ENCODE data around the gene VPS51. TPM values are rescaled to one million over a fixed set of nuclear protein-coding genes. Genes with fewer than 3 reads are reported as not detected.
A peak's percentile ranks its signal among the peaks of the same experiment; 100 is the strongest.

VPS51 gene
- total and polyA plus RNA-seq, 2 experiments from 2014 or later, result 45.3 to 450 TPM

- no peak for ATAC-seq
- H3K27me3 Mint-ChIP-seq (ENCODE audit: insufficient read depth, low read depth, poor library complexity), result peaks cover 5% of the 10 kb centered on the region
- Histone ChIP-seq H3K27ac (ENCODE audit: low read depth) (peak overlapping the region; percentile 74; the same call in 1 of the 2 replicates), H3K4me1 (ENCODE audit: insufficient read depth) (peaks cover 8% of the 10 kb centered on the region; the same call in 1 of the 2 replicates), H3K4me3 (no peak overlapping the region), H2AFZ (no peak overlapping the region), H3K9me2 (ENCODE audit: insufficient read depth) (no peaks in the 10 kb centered on the region), H3F3A (replicated peaks; ENCODE audit: low read depth) (peaks cover 29% of the 10 kb centered on the region; the same call in 1 of the 2 replicates), H3K79me2 (replicated peaks; ENCODE audit: insufficient read depth) (peaks cover 57% of the 10 kb centered on the region), H3K27me3 (ENCODE audit: insufficient read depth) (no peaks in the 10 kb centered on the region), H3K36me3 (ENCODE audit: insufficient read depth) (peaks cover 16% of the 10 kb centered on the region), H4K20me1 (replicated peaks; ENCODE audit: insufficient read depth) (peaks cover 45% of the 10 kb centered on the region), H3K4me2 (no peak overlapping the region)
- H3K27ac Mint-ChIP-seq, result no peak overlapping the region
- peaks cover 69% of the 10 kb centered on the region for H3K36me3 Mint-ChIP-seq (ENCODE audit: low read depth)
- DNase-seq (ENCODE audit: low spot score), result no peak
- no peaks in the 10 kb centered on the region; the same call in 2 of the 3 replicates for H3K9me3 Mint-ChIP-seq
- peaks cover 24% of the 10 kb centered on the region for H3K4me1 Mint-ChIP-seq
- no peak overlapping the region; the same call in 2 of the 3 replicates for H3K4me3 Mint-ChIP-seq
- TF ChIP-seq REST (IDR thresholded peaks at IDR 0.05; ENCODE audit: unreplicated experiment) (no peak), NANOG (IDR thresholded peaks at IDR 0.05; ENCODE audit: borderline replicate concordance) (no peak), EZH2 (IDR thresholded peaks at IDR 0.05; ENCODE audit: low read depth, unreplicated experiment) (no peak), STAT1 (IDR thresholded peaks at IDR 0.05; ENCODE audit: unreplicated experiment) (no peak), CTCF (conservative IDR thresholded peaks at IDR 0.05; ENCODE audit: low read depth in 2 of 2) (no peak), EZH2phosphoT487 (IDR thresholded peaks at IDR 0.05; ENCODE audit: unreplicated experiment) (no peak), CREB1 (CRISPR knock-in tag; IDR thresholded peaks at IDR 0.05; ENCODE audit: low read depth) (no peak)
Observed at GRCh38 chr11:65078786-65079342, 17.1 kb upstream of the VPS51 start.

GRCh38 chr11:65083134-65083833 lies 12.7 kb upstream of the VPS51 start:
- peaks cover 9% of the 10 kb centered on the region for H3K36me3 ChIP-seq (ENCODE audit: insufficient read depth)
- peaks cover 8% of the 10 kb centered on the region for H3K27me3 Mint-ChIP-seq (ENCODE audit: insufficient read depth, low read depth, poor library complexity)
- H3K4me3 Mint-ChIP-seq, result peak overlapping the region; percentile 100

More at GRCh38 chr11:65083134-65083833, 12.7 kb upstream of the VPS51 start:
- H3K9me3 Mint-ChIP-seq, result no peaks in the 10 kb centered on the region; the same call in 2 of the 3 replicates
- TF ChIP-seq CTCF (conservative IDR thresholded peaks at IDR 0.05; ENCODE audit: low read depth in 2 of 2), result 0 out of 4 replicates have a peak, but pooled peaks of 1 of the 2 experiments have one; percentile 7
- TF ChIP-seq JUNB (IDR thresholded peaks at IDR 0.05; ENCODE audit: unreplicated experiment), result no peak
- DNase-seq (ENCODE audit: low spot score) (peak; percentile 17), ATAC-seq (peak; percentile 4; the same call in 2 of the 3 replicates)
- Histone ChIP-seq H4K20me1 (replicated peaks; ENCODE audit: insufficient read depth) (peaks cover 35% of the 10 kb centered on the region), H3K27ac (ENCODE audit: low read depth) (peak overlapping the region; percentile 96), H3K4me3 (peak overlapping the region; percentile 93), H3F3A (replicated peaks; ENCODE audit: low read depth) (peaks cover 29% of the 10 kb centered on the region; the same call in 1 of the 2 replicates), H3K9me2 (ENCODE audit: insufficient read depth) (no peaks in the 10 kb centered on the region), H2AFZ (peak overlapping the region; percentile 91), H3K27me3 (ENCODE audit: insufficient read depth) (no peaks in the 10 kb centered on the region), H3K4me1 (ENCODE audit: insufficient read depth) (peaks cover 8% of the 10 kb centered on the region; the same call in 1 of the 2 replicates), H3K79me2 (replicated peaks; ENCODE audit: insufficient read depth) (peaks cover 51% of the 10 kb centered on the region), H3K4me2 (peak overlapping the region; percentile 96)
- H3K4me1 Mint-ChIP-seq, result peaks cover 24% of the 10 kb centered on the region
- peaks cover 45% of the 10 kb centered on the region for H3K36me3 Mint-ChIP-seq (ENCODE audit: low read depth)
- peak overlapping the region; percentile 99 for H3K27ac Mint-ChIP-seq
